Stimulated activated CD4-positive, alpha-beta T cell treated with anti-CD3 and anti-CD28 coated beads, Interleukin-2, amount 100 ng/mL, for 4 hours (primary cell): Measurements from ENCODE around the gene TMEFF1.
"Not testable (repeated sequence)": the region's sequence is repeated elsewhere in the genome, so short reads cannot be mapped to it uniquely, and the experiment has no call there.

Experiments used
- DNase-seq: peaks from one replicate; pipeline ENCODE4 v3.0.0-alpha.2; 2020; ENCODE audit warnings: low read depth

TMEFF1 gene

GRCh38 chr9:100498592-100498991 lies 25.6 kb downstream of the TMEFF1 start:
- no peak for DNase-seq

DNA sequence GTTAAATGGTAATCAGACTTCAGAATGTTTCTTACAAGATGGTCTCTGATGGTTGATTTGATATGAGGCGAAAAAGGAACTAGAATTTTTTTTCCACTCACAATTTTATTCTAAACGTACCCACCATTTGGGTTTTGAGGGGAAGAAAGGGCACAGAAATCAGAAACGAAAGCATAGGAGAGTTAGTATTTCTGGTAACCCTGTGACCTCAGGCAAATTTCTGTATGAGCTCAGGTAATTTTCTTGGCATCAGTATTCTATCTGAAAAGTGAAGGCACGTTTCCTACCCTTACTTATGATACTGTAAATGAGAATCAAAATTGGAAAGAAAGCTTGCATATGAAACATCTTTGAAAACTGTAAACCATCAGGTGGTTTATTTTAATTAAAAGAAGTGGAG lies 26.5 kb downstream of the TMEFF1 start:
- DNase-seq = no peak

DNA sequence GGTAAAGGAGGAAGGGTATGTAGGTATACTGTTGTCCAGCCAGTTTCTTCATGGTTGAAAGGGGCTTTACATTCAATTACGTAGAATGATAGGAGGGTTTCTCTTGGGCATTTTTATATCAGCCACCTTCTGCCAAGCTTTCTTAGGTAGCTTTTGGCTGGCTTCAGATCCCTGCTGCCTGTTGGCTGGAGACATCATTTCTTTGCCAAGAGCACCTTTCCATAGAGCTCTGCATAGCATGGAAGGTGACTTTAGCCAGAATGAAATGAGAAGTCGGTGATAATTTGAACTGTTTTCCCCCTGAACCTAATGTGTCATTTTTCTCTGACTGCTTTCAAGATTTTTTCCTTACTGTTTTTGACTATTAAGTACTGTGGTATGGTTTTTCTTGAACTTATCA lies 26.9 kb downstream of the TMEFF1 start:
- no peak for DNase-seq

GRCh38 chr9:100505564-100506159 lies 32.7 kb downstream of the TMEFF1 start:
- peak; percentile 44 for DNase-seq

- not testable (repeated sequence) for DNase-seq
Observed at GRCh38 chr9:100507350-100507749, 34.4 kb downstream of the TMEFF1 start.

GRCh38 chr9:100511205-100511604 lies 38.3 kb downstream of the TMEFF1 start:
- no peak for DNase-seq

- no peak for DNase-seq
Observed at GRCh38 chr9:100515578-100516494, 42.9 kb downstream of the TMEFF1 start.

DNA sequence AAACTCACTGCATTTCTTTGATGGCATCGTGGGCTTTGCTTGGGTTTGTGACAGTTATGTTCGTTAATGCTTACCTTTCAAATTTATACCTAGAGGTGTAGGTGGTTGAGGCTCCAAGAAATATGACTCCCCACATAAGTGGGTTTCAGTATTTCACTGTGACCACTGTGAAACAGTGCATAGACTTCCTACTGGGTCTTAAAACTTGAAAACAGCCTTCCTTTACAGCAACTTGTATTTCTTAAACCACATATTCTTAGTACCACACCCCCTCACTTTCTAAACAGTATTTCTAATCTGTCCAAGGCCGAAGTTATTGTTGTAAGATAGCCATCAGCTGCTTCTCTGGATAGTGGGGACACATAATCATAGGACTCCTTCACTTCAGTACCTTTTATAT lies 48.3 kb downstream of the TMEFF1 start:
- DNase-seq = no peak

GRCh38 chr9:100525563-100525962 lies 52.6 kb downstream of the TMEFF1 start:
- no peak for DNase-seq

GRCh38 chr9:100527180-100527794 lies 54.3 kb downstream of the TMEFF1 start:
- DNase-seq = not testable (repeated sequence)

DNA sequence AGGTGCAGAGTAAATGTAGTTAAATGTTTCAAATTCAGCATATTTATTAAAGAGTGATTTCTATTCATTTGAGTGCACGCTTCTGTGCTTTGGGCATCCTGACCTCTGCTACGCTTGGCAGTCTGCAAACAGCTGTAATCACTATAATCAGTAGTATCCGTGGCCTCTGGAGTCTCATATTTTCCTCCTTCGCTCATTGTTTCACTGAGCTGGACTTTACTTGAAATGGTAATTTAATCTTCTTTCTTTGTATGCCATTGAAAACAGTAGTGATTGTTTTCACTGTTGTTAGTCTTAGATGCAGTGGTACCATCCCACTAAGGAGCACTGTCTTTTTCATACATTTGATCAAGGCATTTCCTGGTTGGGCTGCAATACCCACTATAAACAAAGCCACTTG lies 61.5 kb downstream of the TMEFF1 start:
- no peak for DNase-seq

- no peak for DNase-seq
Observed at GRCh38 chr9:100540327-100540726, 67.4 kb downstream of the TMEFF1 start.

GRCh38 chr9:100549048-100549447 lies 76.1 kb downstream of the TMEFF1 start:
- DNase-seq = no peak

DNA sequence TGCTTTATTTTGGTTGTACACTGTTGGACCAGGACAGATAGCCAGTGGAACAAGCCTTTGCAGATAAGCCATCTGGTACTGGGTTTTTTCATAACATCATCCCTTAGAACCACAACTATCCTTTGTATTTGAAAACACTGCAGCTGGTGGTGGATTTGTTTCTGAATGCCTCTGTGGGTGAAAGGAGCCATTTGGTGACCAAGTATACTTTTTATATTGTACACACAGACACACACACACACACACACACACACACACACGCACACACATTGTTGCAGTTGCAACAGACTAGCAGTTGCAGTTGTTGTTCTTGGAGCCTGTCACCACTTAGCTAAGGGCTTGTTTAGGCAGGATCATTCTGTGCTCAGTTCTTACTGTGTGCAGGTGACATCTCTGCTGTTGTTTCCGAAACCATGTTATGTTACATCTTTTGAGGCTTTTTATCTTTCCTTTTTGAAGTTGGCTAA lies 82.0 kb downstream of the TMEFF1 start:
- DNase-seq = no peak

DNA sequence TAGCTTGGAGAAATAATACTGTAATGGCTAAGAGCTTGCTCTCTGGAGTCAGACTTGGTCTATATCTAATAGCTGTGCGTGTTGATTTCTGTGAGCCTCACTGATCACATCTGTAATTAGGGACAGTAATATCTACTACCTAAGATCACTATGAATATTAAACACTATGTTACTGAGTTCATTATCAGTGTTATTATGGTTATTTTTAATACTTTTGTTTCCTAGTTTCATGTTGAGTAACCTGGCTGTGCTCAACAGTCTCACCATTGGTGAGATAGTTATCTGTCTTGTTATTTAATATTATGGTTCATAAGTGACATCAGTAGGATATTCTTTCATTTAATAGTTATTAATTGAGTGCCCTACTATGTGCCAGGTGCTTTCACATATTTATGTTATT lies 82.5 kb downstream of the TMEFF1 start:
- no peak for DNase-seq

GRCh38 chr9:100557053-100557452 lies 84.1 kb downstream of the TMEFF1 start:
- DNase-seq = no peak

GRCh38 chr9:100561256-100561655 lies 88.3 kb downstream of the TMEFF1 start:
- DNase-seq = no peak

- no peak for DNase-seq
Observed at GRCh38 chr9:100567856-100568255, 94.9 kb downstream of the TMEFF1 start.

DNA sequence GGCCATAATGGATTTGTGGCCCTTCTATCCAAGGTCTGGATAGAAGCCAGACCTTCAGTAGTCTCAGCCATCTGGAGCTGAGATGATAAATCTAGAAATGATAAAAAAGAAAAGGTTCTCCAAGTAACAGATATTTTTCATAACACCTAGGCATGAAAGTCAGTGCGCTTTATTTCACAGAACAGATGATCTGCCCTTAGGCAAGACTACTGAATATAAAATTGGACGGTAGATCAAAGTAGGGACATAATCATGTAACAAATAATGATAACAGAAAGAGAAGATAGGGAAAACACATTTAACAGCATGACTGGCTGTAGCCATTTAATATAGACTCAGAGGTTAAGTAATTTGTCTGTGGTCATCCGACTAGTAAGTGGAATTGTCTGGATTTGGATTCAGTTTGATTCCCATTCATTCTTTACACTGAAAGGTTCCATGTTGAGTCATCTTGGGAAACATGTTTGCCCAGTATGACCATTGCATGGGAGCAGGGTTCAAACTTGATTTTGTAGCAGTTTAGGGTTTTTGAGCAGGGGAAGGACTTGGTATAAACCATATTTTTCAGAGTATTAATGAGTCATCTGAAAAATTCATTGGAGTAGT lies 100.8 kb downstream of the TMEFF1 start:
- DNase-seq = no peak

- no peak for DNase-seq
Observed at GRCh38 chr9:100575006-100575405, 102.1 kb downstream of the TMEFF1 start.

DNA sequence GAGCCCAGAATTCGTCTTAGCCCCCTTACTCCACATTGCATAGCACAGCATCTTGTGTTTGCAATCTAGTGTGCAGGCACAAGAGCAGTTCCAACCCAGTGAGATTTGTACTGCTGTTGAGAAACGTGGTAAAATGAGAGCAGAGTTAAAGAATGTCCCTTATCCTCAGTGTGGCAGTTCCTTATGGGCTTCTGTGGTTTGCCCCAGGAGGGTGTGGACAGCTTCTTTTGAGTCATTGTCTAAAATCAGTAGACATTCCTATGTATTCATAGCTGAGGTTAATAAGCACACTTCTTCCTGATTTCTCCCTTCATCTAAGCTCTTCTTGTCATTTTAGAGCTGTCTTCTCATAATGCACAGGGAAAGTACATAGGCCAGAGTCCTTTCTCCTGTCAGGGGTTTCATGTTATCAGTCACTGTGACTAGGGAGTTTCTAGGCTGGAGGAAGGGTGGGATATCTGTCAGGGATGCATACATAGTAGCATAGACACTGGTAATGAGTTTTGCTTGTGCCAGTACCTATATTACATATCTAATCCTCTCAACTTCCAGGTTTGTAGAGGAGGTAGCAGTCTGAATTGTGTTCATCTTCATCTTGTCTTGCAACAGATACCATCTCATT lies 102.9 kb downstream of the TMEFF1 start:
- no peak for DNase-seq
